GM19023 (cell line): ENCODE data around the gene IGF2BP2.
A peak's percentile ranks its signal among the peaks of the same experiment; 100 is the strongest.
"Not testable (repeated sequence)": the region's sequence is repeated elsewhere in the genome, so short reads cannot be mapped to it uniquely, and the experiment has no call there.

ENCODE experiments used
- ATAC-seq: cut with Tn5 transposase; IDR thresholded peaks from one replicate; pipeline ENCODE4 v1.9.1; 2021; ENCODE audit warnings: mild to moderate bottlenecking, moderate library complexity; ENCODE audit not compliant: unreplicated experiment

IGF2BP2 gene

GRCh38 chr3:185647134-185647879 is 177.5 kb downstream of the IGF2BP2 start:
- ATAC-seq, result no peak

GRCh38 chr3:185646382-185647133 is 178.3 kb downstream of the IGF2BP2 start:
- peak; percentile 64 for ATAC-seq

- ATAC-seq, result no peak
Observed at GRCh38 chr3:185645596-185646381, 179.1 kb downstream of the IGF2BP2 start.

DNA sequence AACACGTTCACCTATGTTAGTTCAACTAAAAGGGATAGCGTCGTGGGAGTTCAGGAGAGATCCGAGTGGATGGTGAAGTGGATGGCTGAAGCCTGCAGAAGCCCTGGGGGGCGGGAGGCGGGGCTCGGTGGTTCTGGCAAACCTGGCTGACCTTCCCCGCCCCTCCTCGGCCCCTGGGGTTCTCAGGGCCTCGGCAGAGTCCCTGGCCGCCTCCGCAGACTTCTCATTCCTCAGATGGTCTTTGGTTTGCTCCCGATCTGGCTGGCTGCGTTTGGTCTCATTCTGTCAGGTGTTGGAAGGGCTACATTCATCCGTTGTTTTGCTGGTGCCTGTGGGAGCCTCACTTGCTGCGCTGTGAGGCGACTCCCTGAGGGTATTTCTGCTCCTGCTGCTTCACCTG is 179.7 kb downstream of the IGF2BP2 start:
- not testable (repeated sequence) for ATAC-seq

GRCh38 chr3:185640308-185640707 is 184.5 kb downstream of the IGF2BP2 start:
- no peak for ATAC-seq

GRCh38 chr3:185639632-185640206 is 185.1 kb downstream of the IGF2BP2 start:
- no peak for ATAC-seq

DNA sequence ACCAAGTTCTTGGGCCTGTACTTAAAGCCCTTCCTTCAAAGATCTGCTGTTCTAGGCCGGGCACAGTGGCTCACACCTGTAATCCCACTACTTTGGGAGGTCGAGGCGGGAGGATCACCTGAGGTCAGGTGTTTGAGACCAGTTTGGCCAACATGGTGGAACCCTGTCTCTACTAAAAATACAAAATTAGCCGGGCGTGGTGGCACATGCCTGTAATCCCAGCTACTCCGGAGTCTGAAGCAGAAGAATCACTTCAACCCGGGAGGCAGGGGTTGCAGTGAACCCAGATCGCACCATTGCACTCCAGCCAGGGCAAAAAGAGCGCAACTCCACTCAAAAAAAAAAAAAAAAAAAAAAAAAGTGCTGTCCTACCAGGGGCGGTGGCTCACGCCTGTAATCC is 186.2 kb downstream of the IGF2BP2 start:
- ATAC-seq, result not testable (repeated sequence)

GRCh38 chr3:185637388-185637787 is 187.5 kb downstream of the IGF2BP2 start:
- no peak for ATAC-seq

DNA sequence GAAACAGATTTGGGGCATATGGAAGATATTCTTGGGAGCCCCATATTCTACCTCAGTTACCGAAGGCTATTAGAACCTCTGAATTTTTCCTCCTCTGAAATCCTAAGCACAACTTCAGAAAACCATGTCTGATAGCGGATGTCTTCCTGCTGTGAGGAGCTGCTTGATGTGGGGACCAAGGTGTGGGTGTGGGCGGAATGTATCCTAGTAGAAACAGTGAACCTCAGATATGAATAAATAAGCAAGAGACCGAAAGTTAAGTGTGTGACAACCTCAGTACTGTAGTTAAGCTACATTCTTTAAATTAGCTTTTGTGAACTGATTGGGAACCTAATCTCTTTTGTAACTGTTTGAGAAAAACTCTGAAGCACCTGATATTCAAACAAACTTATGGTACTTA is 191.8 kb downstream of the IGF2BP2 start:
- no peak for ATAC-seq

DNA sequence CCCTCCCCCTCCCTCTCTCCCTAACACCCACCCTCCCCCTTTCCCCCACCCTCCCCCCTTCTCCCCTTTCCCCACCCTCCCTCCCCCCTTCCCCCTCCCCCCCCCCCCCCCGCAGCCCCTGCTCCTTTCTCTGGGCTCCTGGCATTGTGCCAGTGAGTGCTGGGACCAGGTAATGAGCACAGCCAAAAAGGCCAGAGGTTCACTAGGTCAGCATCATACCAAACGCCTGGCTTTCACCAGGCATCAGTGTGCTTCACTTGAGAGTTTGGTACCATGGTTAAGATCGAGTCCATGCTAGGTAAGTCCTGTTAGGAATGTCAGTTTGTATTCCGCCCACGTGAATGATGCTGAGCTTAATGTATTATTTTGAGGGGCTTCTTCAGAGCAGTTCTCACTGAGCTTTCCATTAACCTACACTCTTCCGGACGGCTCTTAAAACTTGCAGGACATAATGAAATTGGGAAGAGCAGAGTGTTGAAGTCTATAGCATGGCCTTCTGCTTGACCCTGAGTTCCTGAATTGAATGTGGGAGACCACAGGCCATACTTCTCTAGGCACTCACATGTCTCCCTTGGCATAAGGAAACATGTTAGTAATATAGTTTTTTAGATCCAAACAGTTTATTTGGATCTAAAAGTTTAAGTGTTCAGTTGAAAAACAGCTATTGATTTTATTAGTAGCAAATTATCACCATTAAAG is 193.2 kb downstream of the IGF2BP2 start:
- ATAC-seq, result no peak

GRCh38 chr3:185631108-185631507 is 193.7 kb downstream of the IGF2BP2 start:
- ATAC-seq, result no peak

- no peak for ATAC-seq
Observed at GRCh38 chr3:185630182-185630622, 194.6 kb downstream of the IGF2BP2 start.

DNA sequence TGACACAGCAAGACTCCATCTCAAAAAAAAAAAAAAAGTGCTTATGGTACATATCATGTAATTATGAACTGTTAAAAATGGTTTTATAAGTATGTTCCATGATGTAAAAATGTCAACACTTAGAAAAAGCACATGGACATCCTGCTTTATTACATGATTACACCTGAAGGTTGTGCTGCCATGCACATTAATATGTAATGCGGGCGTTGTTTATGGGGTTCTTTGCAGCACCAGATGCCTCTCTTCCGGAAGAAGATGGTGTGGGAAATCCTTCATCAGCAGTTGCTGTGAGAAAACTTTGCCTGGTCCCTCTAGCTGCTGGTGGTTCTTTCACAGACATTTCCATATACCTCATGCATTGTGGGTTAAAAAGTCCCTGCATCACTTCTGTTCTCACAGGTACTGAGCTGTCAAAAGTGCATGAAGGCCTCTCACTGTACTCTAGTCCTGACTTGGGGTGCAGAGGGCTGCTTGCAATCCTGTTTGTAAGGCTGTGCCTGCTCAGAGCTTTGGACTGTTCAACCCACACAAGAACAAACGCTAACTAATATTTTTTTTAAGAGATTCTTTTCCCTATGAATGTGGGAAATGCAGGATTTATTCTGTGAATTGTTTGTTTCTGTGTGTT is 195.2 kb downstream of the IGF2BP2 start:
- ATAC-seq, result no peak

DNA sequence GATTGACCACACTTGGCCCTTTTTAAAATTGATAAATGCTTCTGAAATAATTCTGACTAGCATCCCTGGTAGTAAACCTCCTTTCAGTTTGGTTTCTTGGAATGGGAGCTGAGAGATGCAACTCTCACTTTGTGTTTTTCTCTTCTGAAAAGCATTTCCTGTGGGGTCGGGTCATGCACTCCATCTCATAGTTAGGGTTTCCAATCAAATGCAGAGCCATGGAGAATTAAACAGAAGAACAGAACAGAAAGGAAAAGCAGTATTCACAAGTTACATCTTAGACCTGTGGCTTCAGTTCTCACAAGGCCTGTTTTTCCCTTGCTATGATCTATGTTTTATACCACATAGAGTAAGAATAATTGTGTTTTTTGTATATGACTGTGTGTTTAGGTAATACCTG is 199.1 kb downstream of the IGF2BP2 start:
- ATAC-seq, result no peak

DNA sequence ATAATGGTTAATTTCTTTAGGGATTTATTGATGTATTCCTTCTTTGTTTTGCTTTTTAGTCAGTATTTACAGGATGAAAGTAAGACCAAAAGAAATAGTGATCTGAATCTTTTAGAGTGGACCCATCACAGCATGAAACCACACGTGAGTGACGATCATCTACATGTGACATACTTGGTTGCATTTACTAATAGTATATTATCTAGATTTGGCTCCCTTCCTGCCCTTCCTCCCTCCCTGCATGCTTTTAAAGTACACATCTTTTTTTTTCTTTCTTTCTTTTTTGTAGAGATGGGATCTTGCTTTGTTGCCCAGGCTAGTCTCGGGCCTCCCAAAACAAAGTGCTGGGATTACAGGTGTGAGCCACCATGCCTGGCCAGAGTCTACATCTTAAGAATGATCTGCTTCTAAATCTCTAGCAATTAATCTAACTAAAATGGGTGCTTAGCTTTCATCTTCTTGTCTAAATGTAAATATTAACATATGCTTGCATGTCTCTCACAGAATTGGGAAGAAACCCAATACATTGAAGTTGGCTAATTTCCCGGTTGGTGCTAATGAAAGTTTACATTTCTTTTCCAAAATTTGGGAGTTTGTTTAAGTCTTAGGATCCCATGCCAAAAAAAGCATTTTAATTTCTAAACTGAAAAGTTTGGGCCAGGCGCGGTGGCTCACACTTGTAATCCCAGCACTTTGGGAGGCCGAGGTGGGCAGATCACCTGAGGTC is 200.7 kb downstream of the IGF2BP2 start:
- no peak for ATAC-seq

DNA sequence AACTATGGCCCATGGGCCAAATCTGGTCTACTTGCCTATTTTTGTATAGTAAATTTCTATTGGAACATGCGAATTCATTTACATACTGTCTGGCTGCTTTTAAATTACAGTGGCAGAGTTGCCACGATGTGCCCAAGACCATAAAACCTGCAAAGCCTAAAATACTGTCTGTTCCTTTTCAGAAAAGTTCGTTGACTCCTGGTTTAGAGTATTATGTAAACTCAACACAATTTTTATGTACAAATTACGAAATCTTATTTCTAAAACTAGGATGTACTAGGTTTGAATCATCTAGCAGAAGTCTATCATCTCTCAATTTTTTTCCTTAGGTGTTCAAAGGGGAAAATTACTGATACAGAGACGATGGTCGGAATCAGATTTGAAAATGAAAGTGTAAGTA is 211.8 kb downstream of the IGF2BP2 start:
- ATAC-seq, result no peak

- no peak for ATAC-seq
Observed at GRCh38 chr3:185606196-185606595, 218.6 kb downstream of the IGF2BP2 start.

GRCh38 chr3:185605566-185605965 is 219.3 kb downstream of the IGF2BP2 start:
- ATAC-seq, result no peak

- ATAC-seq, result no peak
Observed at GRCh38 chr3:185595526-185595925, 229.3 kb downstream of the IGF2BP2 start.
